BLaER1 (cell line): ENCODE results near the gene C5orf15.

ENCODE experiments used
- H3K27ac ChIP-seq: shearing (Covaris generic); formaldehyde crosslinking; 2 replicates; pipeline ENCODE4 v1.8.1; 2022
- H3K27me3 ChIP-seq: shearing (Covaris generic); formaldehyde crosslinking; 2 replicates; pipeline ENCODE4 v1.8.1; 2022
- H3K36me3 ChIP-seq: shearing (Covaris generic); formaldehyde crosslinking; 2 replicates; pipeline ENCODE4 v1.8.1; 2022
- H3K4me1 ChIP-seq: shearing (Covaris generic); formaldehyde crosslinking; 2 replicates; pipeline ENCODE4 v1.8.1; 2022
- H3K4me2 ChIP-seq: shearing (Covaris generic); formaldehyde crosslinking; 2 replicates; pipeline ENCODE4 v1.8.1; 2022
- H3K4me3 ChIP-seq: shearing (Covaris generic); formaldehyde crosslinking; 2 replicates; pipeline ENCODE4 v1.8.1; 2022
- H3K9ac ChIP-seq: shearing (Covaris generic); formaldehyde crosslinking; 2 replicates; pipeline ENCODE4 v1.8.1; 2022
- H3K9me3 ChIP-seq: shearing (Covaris generic); formaldehyde crosslinking; 2 replicates; pipeline ENCODE4 v1.8.1; 2022
- H4K20me1 ChIP-seq: shearing (Covaris generic); formaldehyde crosslinking; 2 replicates; pipeline ENCODE4 v1.8.1; 2022
- Cebpa-rat ChIP-seq: shearing (Covaris generic); IDR thresholded peaks from 2 replicates; pipeline ENCODE4 v1.8.1; 2022

Gene C5orf15

GRCh38 chr5:133950821-133951612 lies 17.4 kb downstream of the C5orf15 start:
- Histone ChIP-seq H3K4me1 (no peaks in the 10 kb centered on the region), H3K27ac (no peak overlapping the region), H3K9me3 (no peaks in the 10 kb centered on the region), H3K9ac (no peak overlapping the region), H3K4me3 (no peak overlapping the region), H3K4me2 (no peak overlapping the region), H3K36me3 (peaks cover 32% of the 10 kb centered on the region), H3K27me3 (no peaks in the 10 kb centered on the region), H4K20me1 (no peaks in the 10 kb centered on the region)
- TF ChIP-seq Cebpa-rat, result no peak

GRCh38 chr5:133948721-133949120 lies 19.7 kb downstream of the C5orf15 start:
- H3K27ac ChIP-seq, result no peak overlapping the region
- H3K4me1 ChIP-seq, result peaks cover 11% of the 10 kb centered on the region
- peaks cover 11% of the 10 kb centered on the region for H3K36me3 ChIP-seq
- no peaks in the 10 kb centered on the region for H3K27me3 ChIP-seq
- TF ChIP-seq Cebpa-rat, result no peak
- no peaks in the 10 kb centered on the region for H3K9me3 ChIP-seq
- H4K20me1 ChIP-seq, result no peaks in the 10 kb centered on the region
- H3K9ac ChIP-seq, result no peak overlapping the region
- no peak overlapping the region for H3K4me3 ChIP-seq
- no peak overlapping the region for H3K4me2 ChIP-seq

DNA sequence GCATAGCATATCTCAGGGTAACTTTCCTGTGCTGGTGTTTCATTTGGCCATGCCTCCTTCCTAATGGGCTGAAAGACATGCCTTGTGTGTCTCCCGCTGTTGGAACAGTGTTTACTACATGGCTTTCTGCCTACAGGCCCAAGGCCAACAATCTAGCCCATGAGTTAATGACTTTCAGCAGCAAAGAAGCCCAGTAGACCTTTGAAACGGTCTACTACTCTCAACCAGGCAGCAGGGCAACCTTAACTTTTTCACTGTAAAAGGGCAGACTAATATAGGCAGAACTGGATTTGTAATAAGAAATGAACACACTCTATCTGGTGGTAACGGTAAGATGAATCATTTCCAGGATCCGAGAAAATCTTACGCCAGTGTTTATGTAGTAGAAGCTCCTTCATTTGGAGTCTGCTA lies 21.0 kb downstream of the C5orf15 start:
- no peak overlapping the region for H3K27ac ChIP-seq
- TF ChIP-seq Cebpa-rat, result no peak
- no peaks in the 10 kb centered on the region for H3K27me3 ChIP-seq
- no peak overlapping the region for H3K4me2 ChIP-seq
- no peak overlapping the region for H3K9ac ChIP-seq
- no peaks in the 10 kb centered on the region for H3K9me3 ChIP-seq
- H3K36me3 ChIP-seq, result no peaks in the 10 kb centered on the region
- no peaks in the 10 kb centered on the region for H4K20me1 ChIP-seq
- peaks cover 24% of the 10 kb centered on the region for H3K4me1 ChIP-seq
- no peak overlapping the region for H3K4me3 ChIP-seq

- no peak overlapping the region for H3K4me2 ChIP-seq
- peaks cover 37% of the 10 kb centered on the region for H3K4me1 ChIP-seq
- H3K27ac ChIP-seq, result no peak overlapping the region
Measured at GRCh38 chr5:133945568-133945967, 22.9 kb downstream of the C5orf15 start.

GRCh38 chr5:133944263-133945185 lies 23.9 kb downstream of the C5orf15 start:
- TF ChIP-seq Cebpa-rat, result no peak
- H3K4me2 ChIP-seq, result peak overlapping the region; percentile 49

More at GRCh38 chr5:133945568-133945967, 22.9 kb downstream of the C5orf15 start:
- H3K4me3 ChIP-seq, result no peak overlapping the region
- no peak overlapping the region for H3K9ac ChIP-seq
- no peaks in the 10 kb centered on the region for H3K27me3 ChIP-seq
- no peaks in the 10 kb centered on the region for H3K36me3 ChIP-seq
- H3K9me3 ChIP-seq, result no peaks in the 10 kb centered on the region
- H4K20me1 ChIP-seq, result no peaks in the 10 kb centered on the region
- no peak for TF ChIP-seq Cebpa-rat

GRCh38 chr5:133943475-133943817 lies 25.0 kb downstream of the C5orf15 start:
- Histone ChIP-seq H4K20me1 (no peaks in the 10 kb centered on the region), H3K27ac (0 out of 2 replicates have a peak overlapping the region, but pooled peaks have one; percentile 3), H3K9me3 (no peaks in the 10 kb centered on the region), H3K4me3 (no peak overlapping the region), H3K9ac (no peak overlapping the region; the same call in 1 of the 2 replicates), H3K4me2 (peak overlapping the region; percentile 41), H3K27me3 (no peaks in the 10 kb centered on the region), H3K4me1 (peaks cover 49% of the 10 kb centered on the region), H3K36me3 (no peaks in the 10 kb centered on the region)
- TF ChIP-seq Cebpa-rat, result no peak

More at GRCh38 chr5:133944263-133945185, 23.9 kb downstream of the C5orf15 start:
- H3K9me3 ChIP-seq, result no peaks in the 10 kb centered on the region
- no peak overlapping the region for H3K4me3 ChIP-seq
- peaks cover 38% of the 10 kb centered on the region for H3K4me1 ChIP-seq
- H3K27me3 ChIP-seq, result no peaks in the 10 kb centered on the region
- H3K9ac ChIP-seq, result no peak overlapping the region
- no peaks in the 10 kb centered on the region for H3K36me3 ChIP-seq
- H4K20me1 ChIP-seq, result no peaks in the 10 kb centered on the region
- H3K27ac ChIP-seq, result no peak overlapping the region

DNA sequence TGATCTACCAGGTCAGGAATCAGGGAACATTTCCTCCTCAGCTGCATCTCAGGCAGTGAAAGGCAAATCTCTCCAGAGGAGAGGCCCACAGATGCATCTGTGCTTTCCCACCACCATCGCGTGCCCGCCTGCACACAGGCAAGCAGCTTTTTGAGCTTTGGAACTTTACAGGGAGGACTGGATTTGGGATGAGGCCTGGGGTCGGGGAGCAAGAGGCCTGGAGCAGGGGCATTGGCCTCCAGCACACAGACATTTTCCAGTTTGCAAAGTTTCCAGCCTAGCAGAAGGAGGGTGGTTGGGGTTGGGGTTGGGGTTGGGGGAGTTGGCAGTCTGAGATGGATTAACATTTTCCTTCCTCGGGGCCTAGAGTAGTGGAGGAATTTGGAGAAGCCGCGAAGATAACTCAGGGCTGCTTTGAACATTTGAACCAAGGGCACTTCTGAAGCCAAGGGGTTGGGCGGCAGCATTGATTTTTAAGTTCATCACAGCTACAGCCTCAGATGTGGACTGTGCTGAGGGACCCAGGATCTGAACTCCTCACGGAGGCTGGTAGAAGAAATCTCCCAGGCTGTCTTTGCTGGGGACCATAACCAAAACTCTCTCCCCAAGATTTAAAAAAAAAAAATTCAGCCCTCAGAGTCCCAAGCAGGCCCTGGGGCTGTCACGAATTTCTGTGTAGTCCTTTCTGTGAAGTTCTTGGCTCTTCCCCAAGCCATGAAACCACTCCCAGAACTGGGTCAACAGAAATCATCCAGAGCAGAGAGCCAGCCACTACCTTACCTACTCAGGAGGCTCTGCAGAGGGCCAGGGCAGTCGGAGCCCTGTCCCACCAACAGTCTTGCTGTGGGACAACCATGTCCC lies 25.6 kb downstream of the C5orf15 start:
- Histone ChIP-seq H3K27ac (peak overlapping the region; percentile 3; the same call in 1 of the 2 replicates), H4K20me1 (no peaks in the 10 kb centered on the region), H3K4me2 (peak overlapping the region; percentile 41), H3K27me3 (no peaks in the 10 kb centered on the region), H3K9ac (no peak overlapping the region; the same call in 1 of the 2 replicates), H3K36me3 (no peaks in the 10 kb centered on the region), H3K9me3 (no peaks in the 10 kb centered on the region), H3K4me1 (peaks cover 55% of the 10 kb centered on the region), H3K4me3 (no peak overlapping the region)
- no peak for TF ChIP-seq Cebpa-rat

- Histone ChIP-seq H3K9me3 (no peaks in the 10 kb centered on the region), H3K4me3 (no peak overlapping the region), H3K9ac (no peak overlapping the region), H3K27ac (no peak overlapping the region), H3K4me2 (no peak overlapping the region; the same call in 1 of the 2 replicates), H4K20me1 (no peaks in the 10 kb centered on the region), H3K36me3 (no peaks in the 10 kb centered on the region), H3K27me3 (no peaks in the 10 kb centered on the region), H3K4me1 (peaks cover 67% of the 10 kb centered on the region)
- TF ChIP-seq Cebpa-rat, result no peak
Measured at GRCh38 chr5:133941456-133942196, 26.8 kb downstream of the C5orf15 start.
